Measurements from ENCODE around the gene UGDH. TPM values are rescaled to one million over a fixed set of nuclear protein-coding genes. Genes with fewer than 3 reads are reported as not detected.
"Not testable (repeated sequence)": the region's sequence is repeated elsewhere in the genome, so short reads cannot be mapped to it uniquely, and the experiment has no call there.

Gene UGDH
- total RNA-seq, 4 donors from 2014 or later: 55.2 to 188 (median 98.0) TPM

DNA sequence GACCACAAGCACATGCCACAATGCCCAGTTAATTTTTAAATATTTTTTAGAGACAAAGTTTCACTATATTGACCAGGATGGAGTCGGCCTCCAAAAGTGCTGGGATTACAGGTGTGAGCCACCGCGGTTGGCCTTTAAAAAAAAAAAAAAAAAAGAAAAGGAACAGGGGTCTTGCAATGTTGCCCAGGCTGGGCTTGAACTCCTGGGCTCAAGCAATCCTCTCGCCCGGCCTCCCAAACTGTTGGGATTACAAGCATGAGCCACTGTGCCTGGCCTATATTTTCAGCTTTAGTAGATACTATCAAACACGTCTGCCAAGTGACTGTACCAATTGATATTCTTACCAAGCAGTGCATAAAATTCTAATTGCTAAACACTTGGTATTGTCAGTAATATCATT lies 8.8 kb downstream of the UGDH start:
- Histone ChIP-seq H3K36me3 (peaks cover 0 to 64% (median 8%) of the 10 kb centered on the region in 3 donors), H3K4me1 (peaks cover 0 to 41% (median 0%) of the 10 kb centered on the region in 3 donors), H3K9me3 (no peaks in the 10 kb centered on the region), H3K4me3 (no peak overlapping the region), H3K27ac (no peak overlapping the region), H3K27me3 (no peaks in the 10 kb centered on the region)
- 91 to 97% methylated on average over 6 of the region's 6 CpGs for WGBS, 2 donors
- intact Hi-C loops (cut with DNase I): no loop called here
- no peak for DNase-seq
- TF ChIP-seq, protein P1, sequence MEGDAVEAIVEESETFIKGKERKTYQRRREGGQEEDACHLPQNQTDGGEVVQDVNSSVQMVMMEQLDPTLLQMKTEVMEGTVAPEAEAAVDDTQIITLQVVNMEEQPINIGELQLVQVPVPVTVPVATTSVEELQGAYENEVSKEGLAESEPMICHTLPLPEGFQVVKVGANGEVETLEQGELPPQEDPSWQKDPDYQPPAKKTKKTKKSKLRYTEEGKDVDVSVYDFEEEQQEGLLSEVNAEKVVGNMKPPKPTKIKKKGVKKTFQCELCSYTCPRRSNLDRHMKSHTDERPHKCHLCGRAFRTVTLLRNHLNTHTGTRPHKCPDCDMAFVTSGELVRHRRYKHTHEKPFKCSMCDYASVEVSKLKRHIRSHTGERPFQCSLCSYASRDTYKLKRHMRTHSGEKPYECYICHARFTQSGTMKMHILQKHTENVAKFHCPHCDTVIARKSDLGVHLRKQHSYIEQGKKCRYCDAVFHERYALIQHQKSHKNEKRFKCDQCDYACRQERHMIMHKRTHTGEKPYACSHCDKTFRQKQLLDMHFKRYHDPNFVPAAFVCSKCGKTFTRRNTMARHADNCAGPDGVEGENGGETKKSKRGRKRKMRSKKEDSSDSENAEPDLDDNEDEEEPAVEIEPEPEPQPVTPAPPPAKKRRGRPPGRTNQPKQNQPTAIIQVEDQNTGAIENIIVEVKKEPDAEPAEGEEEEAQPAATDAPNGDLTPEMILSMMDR (IDR thresholded peaks at IDR 0.05): no peak
- TF ChIP-seq POLR2A (IDR thresholded peaks at IDR 0.05): no peak

DNA sequence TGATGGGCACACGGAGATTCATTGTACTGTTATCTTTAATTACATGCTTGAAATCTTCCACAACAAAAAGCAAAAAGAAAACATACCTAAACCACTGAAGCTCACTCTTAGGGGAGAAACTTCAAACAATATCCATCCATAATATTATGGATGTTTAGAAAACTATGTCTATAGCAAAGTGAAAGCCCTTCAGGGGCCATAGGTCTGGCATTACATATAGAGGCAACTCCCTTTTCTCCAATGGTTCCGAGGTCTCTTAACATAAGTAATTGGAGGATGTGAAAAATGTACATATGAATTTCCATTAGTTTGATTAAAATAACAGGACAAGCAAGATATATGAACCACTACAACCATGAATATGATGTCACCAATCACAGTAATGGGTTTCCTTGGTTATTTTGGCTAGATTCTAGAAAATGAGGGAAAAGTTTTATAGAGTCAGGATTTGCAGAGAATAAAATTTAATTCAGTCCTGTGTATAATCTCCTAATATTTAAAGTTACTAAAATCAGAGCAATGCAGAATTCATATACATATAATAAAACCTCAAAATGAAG lies 10.8 kb downstream of the UGDH start:
- TF ChIP-seq POLR2A (IDR thresholded peaks at IDR 0.05): no peak
- TF ChIP-seq, protein P1 (IDR thresholded peaks at IDR 0.05): no peak
- Histone ChIP-seq H3K4me1 (peaks cover 0 to 21% (median 0%) of the 10 kb centered on the region in 3 donors), H3K27ac (peak overlapping the region in 2 of 4 donors; percentile 69 to 72), H3K4me3 (no peak overlapping the region), H3K36me3 (peaks cover 0 to 84% (median 23%) of the 10 kb centered on the region in 3 donors), H3K9me3 (no peaks in the 10 kb centered on the region), H3K27me3 (no peaks in the 10 kb centered on the region)
- 81 to 87% methylated on average over 2 of the region's 2 CpGs for WGBS, 2 donors
- no peak for DNase-seq
- intact Hi-C loops (cut with DNase I): no loop called here

DNA sequence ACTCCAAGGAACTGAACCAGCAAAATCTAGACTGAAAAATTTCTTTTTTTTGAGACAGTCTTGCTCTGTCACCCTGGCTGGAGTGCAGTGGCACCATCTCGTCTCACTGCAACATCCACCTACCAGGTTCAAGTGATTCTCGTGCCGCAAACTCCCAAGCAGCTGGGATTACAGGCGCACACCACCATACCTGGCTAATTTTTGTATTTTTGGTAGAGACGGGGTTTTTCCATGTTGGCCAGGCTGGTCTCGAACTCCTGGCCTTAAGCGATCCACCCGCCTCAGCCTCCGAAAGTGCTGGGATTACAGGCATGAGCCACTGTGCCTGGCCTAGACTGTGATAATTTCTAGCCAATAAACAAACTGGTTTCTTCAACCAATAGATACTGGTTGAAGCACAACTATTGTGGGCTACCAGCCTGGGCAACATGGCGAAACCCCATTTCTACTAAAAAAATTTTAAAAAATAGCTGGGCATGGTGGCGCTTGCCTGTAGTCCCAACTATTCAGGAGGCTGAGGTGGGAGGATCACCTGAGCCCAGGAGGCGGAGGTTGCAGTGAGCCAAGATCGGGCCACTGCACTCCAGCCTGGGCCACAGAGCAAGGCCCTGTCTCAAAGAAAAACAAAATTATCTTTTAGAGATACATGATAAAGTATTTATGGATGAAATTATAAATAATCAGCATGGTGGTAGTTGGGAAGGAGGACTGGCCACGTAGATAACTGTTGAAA lies 11.4 kb downstream of the UGDH start:
- WGBS, 2 donors: 96 to 98% methylated on average over 12 to 13 of the region's 14 CpGs
- peak overlapping the region in 3 of 4 donors; percentile 65 to 72 (median 69) for H3K27ac ChIP-seq

DNA sequence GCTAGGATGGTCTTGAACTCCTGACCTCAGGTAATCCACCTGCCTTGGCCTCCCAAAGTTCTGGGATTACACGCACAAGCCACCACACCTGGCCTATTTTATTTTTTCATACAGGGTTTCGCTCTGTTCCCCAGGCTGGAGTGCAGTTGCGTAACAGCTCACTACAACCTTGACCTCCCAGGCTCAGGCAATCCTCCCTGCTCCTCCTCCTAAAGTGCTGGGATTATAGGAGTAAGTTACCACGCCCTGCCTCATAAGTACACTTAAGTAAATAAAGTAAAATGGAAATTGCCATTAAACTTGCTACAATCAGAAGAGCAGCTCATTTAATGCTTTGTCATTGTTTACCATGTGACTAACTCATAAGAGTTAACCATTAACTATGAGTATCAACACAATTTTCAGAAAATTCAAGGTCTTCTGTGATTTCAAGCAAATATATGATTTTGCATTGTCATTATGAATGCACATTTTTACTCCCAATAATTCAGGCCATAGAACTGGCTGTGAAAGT lies 12.3 kb downstream of the UGDH start:
- WGBS, 2 donors: 60 to 62% methylated on average over 4 of the region's 4 CpGs
- no peak overlapping the region for H3K4me3 ChIP-seq
- H3K4me1 ChIP-seq: peaks cover 0 to 18% (median 0%) of the 10 kb centered on the region in 3 donors
- TF ChIP-seq POLR2A (IDR thresholded peaks at IDR 0.05): no peak
- TF ChIP-seq, protein P1 (IDR thresholded peaks at IDR 0.05): no peak
- peak overlapping the region; percentile 31 to 72 (median 67) for H3K27ac ChIP-seq
- intact Hi-C loops (cut with DNase I): no loop called here
- H3K36me3 ChIP-seq: peaks cover 0 to 88% (median 32%) of the 10 kb centered on the region in 3 donors
- no peak for DNase-seq
- H3K9me3 ChIP-seq: no peaks in the 10 kb centered on the region
- H3K27me3 ChIP-seq: no peaks in the 10 kb centered on the region

More for the DNA sequence above, 11.4 kb downstream of the UGDH start:
- DNase-seq; H3K9me3 ChIP-seq; H3K4me3 ChIP-seq; intact Hi-C loops (cut with DNase I); H3K27me3 ChIP-seq: not testable (repeated sequence)
- peaks cover 0 to 18% (median 0%) of the 10 kb centered on the region in 3 donors for H3K4me1 ChIP-seq
- H3K36me3 ChIP-seq: peaks cover 0 to 88% (median 27%) of the 10 kb centered on the region in 3 donors

DNA sequence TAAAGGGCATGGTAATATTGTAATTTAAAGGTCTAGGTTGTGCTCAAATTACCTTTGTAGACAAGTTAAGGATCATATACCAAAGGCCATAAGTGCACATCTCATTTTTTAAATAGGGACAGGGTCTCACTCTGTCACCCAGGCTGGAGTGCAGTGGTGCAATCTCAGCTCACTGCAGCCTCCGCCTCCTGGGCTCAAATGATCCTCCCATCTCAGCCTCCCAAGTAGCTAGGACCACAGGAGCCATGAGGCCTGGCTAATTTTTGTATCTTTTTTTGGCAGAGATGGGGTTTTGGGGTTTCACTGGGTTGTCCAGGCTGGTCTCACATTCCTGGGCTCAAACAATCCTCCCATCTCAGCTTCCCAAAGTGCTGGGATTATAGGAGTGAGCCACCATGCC lies 13.0 kb downstream of the UGDH start:
- Histone ChIP-seq H3K4me1 (peaks cover 0 to 18% (median 0%) of the 10 kb centered on the region in 3 donors), H3K36me3 (peaks cover 0 to 88% (median 39%) of the 10 kb centered on the region in 3 donors), H3K27ac (peak overlapping the region in 3 of 4 donors; percentile 65 to 72 (median 69))
- H3K9me3 ChIP-seq; H3K4me3 ChIP-seq; DNase-seq; H3K27me3 ChIP-seq; intact Hi-C loops (cut with DNase I): not testable (repeated sequence)
- WGBS, 2 donors: 80 to 92% methylated on average over 1 of the region's 1 CpG

DNA sequence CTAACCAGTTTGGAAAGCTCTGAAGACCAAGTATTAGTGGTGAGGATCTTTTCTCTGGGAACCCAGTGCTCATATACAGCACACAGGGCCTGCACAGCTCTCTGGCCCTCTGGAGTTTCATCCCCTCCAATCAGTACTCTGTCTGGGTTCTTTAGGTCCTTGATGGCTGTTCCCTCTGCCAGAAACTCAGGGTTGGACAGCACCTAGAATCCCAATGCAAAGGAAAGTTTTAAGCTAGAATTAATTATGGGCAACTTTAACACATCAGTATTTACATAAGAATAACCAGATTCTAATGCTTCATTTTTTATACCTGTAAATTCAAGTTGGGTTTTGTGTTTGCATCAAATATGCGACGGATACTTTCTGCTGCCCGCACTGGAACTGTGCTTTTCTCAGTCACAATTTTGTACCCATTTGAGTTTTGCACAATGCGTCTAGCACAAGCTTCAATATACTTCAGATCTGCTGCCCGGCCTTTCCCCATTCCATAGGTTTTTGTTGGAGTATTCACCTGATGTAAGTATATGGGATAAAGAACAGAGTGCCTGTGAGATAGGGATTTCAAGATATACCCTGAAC lies 16.8 kb downstream of the UGDH start:
- DNase-seq: no peak
- H3K36me3 ChIP-seq: peaks cover 0 to 92% (median 51%) of the 10 kb centered on the region in 3 donors
- peaks cover 0 to 15% (median 0%) of the 10 kb centered on the region in 3 donors for H3K4me1 ChIP-seq
- H3K27ac ChIP-seq: no peak overlapping the region
- intact Hi-C loops (cut with DNase I): no loop called here
- WGBS, 2 donors: 92 to 96% methylated on average over 5 of the region's 5 CpGs
- no peaks in the 10 kb centered on the region for H3K9me3 ChIP-seq
- H3K4me3 ChIP-seq: no peak overlapping the region
- H3K27me3 ChIP-seq: no peaks in the 10 kb centered on the region
- TF ChIP-seq, protein P1 (IDR thresholded peaks at IDR 0.05): no peak
- no peak for TF ChIP-seq POLR2A (IDR thresholded peaks at IDR 0.05)
